GM18870 (cell line): ENCODE results near the gene SPTLC3.

Experiments used
- ATAC-seq: cut with Tn5 transposase; IDR thresholded peaks from one replicate; pipeline ENCODE4 v1.9.1; 2021; ENCODE audit warnings: moderate library complexity; ENCODE audit not compliant: unreplicated experiment

The SPTLC3 gene

GRCh38 chr20:13174402-13174801, 165.6 kb downstream of the SPTLC3 start:
- peak; percentile 65 for ATAC-seq

DNA sequence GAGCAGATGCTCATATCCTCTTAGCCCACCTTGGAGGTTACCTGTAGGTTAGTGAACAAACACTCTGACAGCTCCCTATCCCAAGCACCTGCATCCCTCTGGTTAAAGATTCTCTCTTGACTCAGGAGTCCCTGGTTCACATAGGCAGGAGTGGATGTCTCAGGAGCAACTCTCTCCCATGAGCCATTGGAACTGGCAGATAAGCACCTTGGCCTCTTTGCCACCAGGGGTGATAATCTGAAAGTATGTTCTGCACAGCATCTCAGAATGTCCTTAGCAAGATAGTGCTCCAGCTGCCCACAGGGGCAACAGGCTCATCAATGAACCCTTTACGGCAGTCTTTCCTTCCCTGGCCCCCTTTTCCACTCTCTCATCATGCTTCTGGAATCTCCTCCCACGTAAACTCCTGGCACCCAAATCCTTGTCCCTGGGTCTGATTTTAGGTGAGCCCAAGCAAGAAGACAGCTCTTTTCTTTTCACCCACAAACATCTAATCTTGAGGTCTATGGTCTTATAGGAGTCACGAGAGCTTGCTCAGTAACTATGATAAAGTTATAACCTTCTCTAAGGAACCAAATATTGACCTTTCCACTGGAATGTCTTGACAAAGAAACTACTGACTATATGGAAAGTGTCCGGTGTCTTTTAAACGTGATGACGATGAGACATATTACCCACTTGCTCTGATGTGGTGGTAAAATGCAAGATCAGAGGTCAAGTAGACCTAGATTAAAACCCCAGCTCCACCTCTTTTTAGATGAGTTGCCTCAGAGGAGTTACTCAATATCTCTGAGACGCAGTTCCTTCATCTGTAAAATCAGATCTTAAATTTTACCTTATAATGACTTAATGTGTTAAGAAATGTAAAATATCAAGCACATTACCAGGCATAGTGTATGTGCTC, 172.5 kb downstream of the SPTLC3 start:
- ATAC-seq, result no peak

DNA sequence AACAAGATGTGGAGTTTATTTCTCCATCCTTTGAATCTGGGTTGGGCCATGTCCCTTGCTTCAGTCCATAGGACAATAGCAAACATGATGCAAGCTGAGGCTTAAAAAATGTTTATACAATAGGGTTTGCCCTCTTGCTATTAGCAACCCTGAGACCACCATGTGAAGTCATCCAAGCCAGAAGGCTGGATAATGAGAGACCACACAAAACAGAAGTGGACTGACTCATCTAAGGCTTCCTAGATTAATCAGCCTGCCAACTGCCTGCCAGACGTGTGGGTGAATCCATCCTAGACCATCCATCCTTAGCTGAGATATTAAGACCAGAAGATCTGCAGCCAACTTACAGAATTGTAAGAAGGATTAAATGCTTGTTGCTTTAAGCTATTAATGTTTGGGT, 174.2 kb downstream of the SPTLC3 start:
- no peak for ATAC-seq

DNA sequence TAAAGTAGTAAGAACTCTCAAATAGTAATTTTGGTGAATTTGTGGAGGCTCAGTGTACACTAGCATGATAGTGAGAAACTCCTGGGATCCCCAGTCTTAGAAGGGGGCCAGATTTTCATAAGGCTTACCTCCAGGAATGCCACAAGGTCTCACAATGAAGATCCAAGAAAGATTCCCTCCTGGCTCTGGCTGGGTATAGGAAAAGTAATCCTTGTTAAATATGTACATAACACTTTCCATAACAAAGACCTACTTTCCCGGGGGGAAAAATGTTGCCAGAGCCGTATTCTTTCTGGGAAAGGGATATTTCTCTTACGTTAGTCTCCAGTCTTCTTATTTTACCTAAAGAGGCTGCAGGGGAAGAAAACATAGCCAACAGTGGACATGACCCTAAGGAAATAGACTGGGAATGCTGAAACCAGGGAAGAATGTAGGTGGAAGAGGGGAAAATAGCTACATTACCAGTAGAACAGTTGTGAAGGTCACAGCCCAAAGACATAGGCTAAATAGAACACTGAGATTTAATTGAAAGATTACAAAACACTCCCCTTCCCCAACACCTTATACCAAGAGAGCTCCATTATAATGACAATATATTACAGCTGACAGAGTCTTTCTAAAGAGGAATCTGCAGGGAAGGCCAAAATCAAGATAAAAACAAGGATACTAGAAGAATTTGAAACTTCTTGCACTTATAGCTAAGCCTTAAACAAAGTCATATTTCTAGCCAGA, 177.4 kb downstream of the SPTLC3 start:
- no peak for ATAC-seq

DNA sequence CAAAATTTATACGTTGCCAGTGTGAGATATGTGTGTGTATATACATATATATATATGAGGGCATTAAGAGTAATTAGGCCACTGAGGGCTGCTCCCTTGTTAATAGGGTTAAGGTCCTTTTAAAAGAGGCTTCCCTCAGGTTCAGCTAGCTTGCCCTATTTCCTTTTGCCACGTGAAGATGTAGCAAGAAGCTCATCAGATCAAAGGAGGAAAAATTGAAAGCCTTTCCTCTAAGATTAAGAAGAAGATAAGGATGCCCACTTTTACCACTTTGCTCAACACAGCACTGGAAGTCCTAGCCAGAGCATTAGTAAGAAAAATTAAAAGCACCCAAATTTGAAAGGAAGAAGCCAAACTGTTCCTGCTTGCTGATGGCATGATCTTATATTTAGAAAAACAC, 179.1 kb downstream of the SPTLC3 start:
- no peak for ATAC-seq

GRCh38 chr20:13199279-13199678, 190.5 kb downstream of the SPTLC3 start:
- no peak for ATAC-seq

- no peak for ATAC-seq
Observed at GRCh38 chr20:13200767-13201500, 192.2 kb downstream of the SPTLC3 start.

DNA sequence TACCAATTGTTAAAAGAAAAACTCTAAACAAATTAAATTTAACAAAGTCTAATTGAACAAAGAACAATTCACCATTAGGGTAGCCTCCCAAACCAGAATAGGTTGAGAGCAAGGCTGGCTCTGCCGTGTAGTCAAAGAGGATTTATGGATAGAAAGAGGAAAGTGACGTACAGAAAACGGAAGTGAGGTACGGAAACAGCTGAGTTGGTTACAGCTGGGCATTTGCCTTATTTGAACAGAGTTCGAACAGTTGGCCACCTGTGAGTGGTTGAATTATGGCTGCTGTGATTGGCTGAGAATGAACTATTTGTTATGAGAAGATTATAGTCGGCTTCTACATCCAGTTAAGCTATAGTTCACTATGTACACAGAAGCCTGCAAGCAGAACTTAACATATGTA, 193.8 kb downstream of the SPTLC3 start:
- ATAC-seq, result no peak

DNA sequence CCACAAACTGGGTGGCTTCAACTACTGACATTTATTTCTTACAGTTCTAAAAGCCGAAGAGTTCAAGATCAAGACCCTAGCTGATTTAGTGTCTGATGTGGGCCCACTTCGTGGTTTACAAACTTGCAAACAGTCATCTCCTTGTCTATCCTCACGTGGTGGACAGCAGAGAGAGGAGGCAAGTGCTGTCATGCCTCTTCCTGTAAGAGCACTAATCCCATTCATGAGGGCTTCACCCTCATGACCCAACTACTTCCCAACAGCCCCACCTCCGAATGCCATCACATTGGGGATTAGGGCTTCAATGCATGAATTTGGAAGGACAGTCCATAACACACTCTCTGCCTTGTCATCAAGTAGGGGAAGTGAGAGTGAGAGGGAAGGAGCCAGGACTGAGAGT, 196.7 kb downstream of the SPTLC3 start:
- ATAC-seq, result no peak

GRCh38 chr20:13205848-13206434, 197.2 kb downstream of the SPTLC3 start:
- ATAC-seq, result no peak

- ATAC-seq, result no peak
Observed at GRCh38 chr20:13207016-13207415, 198.2 kb downstream of the SPTLC3 start.

- ATAC-seq, result no peak
Observed at GRCh38 chr20:13211956-13212618, 203.3 kb downstream of the SPTLC3 start.

GRCh38 chr20:13212750-13213149, 204.0 kb downstream of the SPTLC3 start:
- ATAC-seq, result no peak

DNA sequence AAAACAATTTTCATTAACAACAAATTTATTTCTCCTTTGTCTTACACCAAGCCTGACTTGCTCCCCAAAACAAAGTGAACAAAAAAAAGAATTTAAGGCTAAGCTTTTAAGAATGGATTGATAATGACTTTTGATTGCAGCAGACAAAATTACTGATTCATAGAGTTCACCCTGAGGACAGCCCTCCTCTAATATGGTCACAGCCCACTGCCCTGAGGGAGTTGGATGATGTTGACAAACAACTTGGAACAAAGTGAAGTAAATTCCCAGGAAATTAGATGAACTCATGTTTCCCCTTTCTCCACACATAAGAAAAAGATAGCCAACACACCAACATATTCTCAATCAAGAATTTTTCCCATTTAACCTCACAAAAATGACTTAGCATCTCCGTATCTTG, 204.6 kb downstream of the SPTLC3 start:
- ATAC-seq, result no peak

DNA sequence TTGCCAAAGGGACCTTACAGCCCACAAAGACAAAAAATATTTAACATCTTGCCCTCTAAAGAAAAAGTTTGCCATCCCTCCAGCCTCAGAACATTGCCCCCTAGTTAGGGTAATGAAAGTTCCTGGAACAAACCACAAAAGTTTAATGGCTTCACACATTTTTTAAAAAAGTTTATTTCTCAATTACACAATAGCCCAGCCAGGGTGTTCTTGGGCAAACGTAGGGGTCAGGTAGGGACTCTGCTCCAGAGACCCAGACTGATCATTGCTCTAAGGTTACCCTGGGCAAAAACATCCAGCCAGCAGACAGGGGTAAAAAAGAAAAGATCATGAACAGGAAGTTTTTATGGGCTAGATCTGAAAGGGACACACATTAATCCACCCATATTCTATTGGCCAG, 207.8 kb downstream of the SPTLC3 start:
- ATAC-seq, result no peak
